Adipocyte (in vitro differentiated cells): ENCODE measurements around the gene CRYBB2.
"Not testable (repeated sequence)": the region's sequence is repeated elsewhere in the genome, so short reads cannot be mapped to it uniquely, and the experiment has no call there.

ENCODE experiments used
- DNase-seq: peaks from one replicate; pipeline ENCODE4 v3.0.0-alpha.2; 2015; ENCODE audit warnings: low read depth
- H3K27me3 ChIP-seq: replicated peaks from 2 replicates; pipeline ENCODE4 v1.7.0; 2013; ENCODE audit warnings: mild to moderate bottlenecking, low read length, moderate library complexity; ENCODE audit not compliant: control insufficient read depth, insufficient read depth
- H3K36me3 ChIP-seq: 2 replicates; pipeline ENCODE4 v1.7.0; 2013; ENCODE audit warnings: low read length, mild to moderate bottlenecking, moderate library complexity; ENCODE audit not compliant: control insufficient read depth, insufficient read depth, severe bottlenecking
- H3K4me1 ChIP-seq: 2 replicates; pipeline ENCODE4 v1.7.0; 2013; ENCODE audit warnings: mild to moderate bottlenecking, low read length, moderate library complexity; ENCODE audit not compliant: control insufficient read depth, insufficient read depth
- H3K4me3 ChIP-seq: 2 replicates; pipeline ENCODE4 v1.7.0; 2013; ENCODE audit warnings: mild to moderate bottlenecking, low read length, moderate library complexity
- H3K9ac ChIP-seq: 2 replicates; pipeline ENCODE4 v1.7.0; 2013; ENCODE audit warnings: mild to moderate bottlenecking, low read length, moderate library complexity
- H3K9me3 ChIP-seq: 2 replicates; pipeline ENCODE4 v1.7.0; 2013; ENCODE audit warnings: mild to moderate bottlenecking, low read length, moderate library complexity; ENCODE audit not compliant: control insufficient read depth

Gene CRYBB2

DNA sequence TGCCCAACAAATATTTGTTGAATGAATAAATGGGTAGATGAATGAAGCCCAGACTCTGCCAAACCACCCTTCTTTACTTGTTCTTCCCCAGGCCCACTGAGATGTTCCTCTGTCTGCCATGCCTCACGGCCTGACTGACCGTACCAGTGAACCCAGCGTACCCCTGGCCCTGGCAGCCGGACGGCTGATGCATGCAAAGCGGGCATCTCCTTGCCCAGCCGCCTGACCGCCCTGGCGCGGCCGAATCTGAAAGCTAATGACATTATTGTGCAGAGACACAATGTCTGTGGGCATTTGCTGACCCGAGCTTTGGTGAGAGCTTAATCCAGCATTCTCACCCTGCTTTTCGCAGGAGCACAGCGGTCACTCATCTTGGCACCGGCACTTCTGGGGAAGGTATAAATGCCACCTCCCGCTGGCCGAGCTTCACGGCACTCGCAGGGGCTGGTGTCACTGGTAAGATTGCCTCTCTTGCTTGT, at the start of gene CRYBB2:
CRYBB2 (plus strand) TSS at position 429 of the 479 bp plus-strand sequence. CDS start 1,791 bp downstream, outside the sequence.
- Histone ChIP-seq H3K9ac (no peak within 1 kb of the TSS), H3K9me3 (no peaks in the 10 kb centered on the region), H3K4me1 (no peaks in the 10 kb centered on the region), H3K36me3 (no peaks in the 10 kb centered on the region), H3K27me3 (peaks cover 46% of the 10 kb centered on the region), H3K4me3 (no peak within 1 kb of the TSS)
- no peak for DNase-seq

GRCh38 chr22:25170426-25170980, 48.9 kb upstream of the CRYBB2 start:
- Histone ChIP-seq H3K36me3 (peaks cover 8% of the 10 kb centered on the region), H3K9ac (no peak overlapping the region), H3K4me3 (no peak overlapping the region), H3K4me1 (no peaks in the 10 kb centered on the region), H3K27me3 (no peaks in the 10 kb centered on the region), H3K9me3 (no peaks in the 10 kb centered on the region)
- DNase-seq, result no peak

GRCh38 chr22:25172153-25172552, 47.3 kb upstream of the CRYBB2 start:
- peaks cover 8% of the 10 kb centered on the region for H3K36me3 ChIP-seq
- H3K9ac ChIP-seq, result no peak overlapping the region
- no peak for DNase-seq

GRCh38 chr22:25174156-25174887, 45.1 kb upstream of the CRYBB2 start:
- H3K9me3 ChIP-seq, result peaks cover 2% of the 10 kb centered on the region
- H3K36me3 ChIP-seq, result peaks cover 8% of the 10 kb centered on the region
- no peaks in the 10 kb centered on the region for H3K27me3 ChIP-seq
- H3K4me1 ChIP-seq, result no peaks in the 10 kb centered on the region
- no peak overlapping the region for H3K9ac ChIP-seq
- no peak for DNase-seq
- no peak overlapping the region for H3K4me3 ChIP-seq

More at GRCh38 chr22:25172153-25172552, 47.3 kb upstream of the CRYBB2 start:
- Histone ChIP-seq H3K4me1 (no peaks in the 10 kb centered on the region), H3K27me3 (no peaks in the 10 kb centered on the region), H3K4me3 (no peak overlapping the region), H3K9me3 (no peaks in the 10 kb centered on the region)

- Histone ChIP-seq H3K36me3 (peaks cover 8% of the 10 kb centered on the region), H3K4me3 (no peak overlapping the region), H3K27me3 (no peaks in the 10 kb centered on the region), H3K9ac (no peak overlapping the region), H3K4me1 (no peaks in the 10 kb centered on the region), H3K9me3 (peaks cover 9% of the 10 kb centered on the region)
- DNase-seq, result no peak
Observed at GRCh38 chr22:25174888-25175411, 44.5 kb upstream of the CRYBB2 start.

- Histone ChIP-seq H3K9ac (no peak overlapping the region), H3K36me3 (peaks cover 8% of the 10 kb centered on the region), H3K27me3 (no peaks in the 10 kb centered on the region), H3K4me3 (no peak overlapping the region), H3K9me3 (peaks cover 16% of the 10 kb centered on the region), H3K4me1 (no peaks in the 10 kb centered on the region)
- DNase-seq, result no peak
Observed at GRCh38 chr22:25176175-25176574, 43.3 kb upstream of the CRYBB2 start.

DNA sequence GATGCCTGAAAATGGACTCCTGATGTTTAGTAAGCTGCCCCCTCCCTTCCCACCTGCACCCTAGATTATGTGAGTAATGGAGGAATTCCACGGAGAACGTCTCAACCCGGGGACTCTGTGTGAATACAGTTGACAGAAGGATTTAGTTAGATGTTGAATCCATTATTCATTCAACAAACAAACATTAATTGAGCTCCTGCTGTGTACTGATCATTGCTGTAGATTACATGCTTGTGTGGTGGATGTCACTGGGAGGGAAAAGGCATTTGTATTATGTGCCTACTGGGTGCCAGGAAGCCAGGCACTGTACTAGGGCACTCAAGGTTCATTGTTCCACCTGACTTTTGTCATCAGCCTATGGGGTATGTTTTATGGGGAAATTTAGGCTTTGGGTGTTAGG, 42.6 kb upstream of the CRYBB2 start:
- Histone ChIP-seq H3K27me3 (no peaks in the 10 kb centered on the region), H3K4me3 (no peak overlapping the region), H3K9ac (no peak overlapping the region), H3K4me1 (no peaks in the 10 kb centered on the region), H3K9me3 (peaks cover 16% of the 10 kb centered on the region), H3K36me3 (peaks cover 8% of the 10 kb centered on the region)
- DNase-seq, result no peak

- no peak for DNase-seq
- Histone ChIP-seq H3K9ac (no peak overlapping the region), H3K4me1 (no peaks in the 10 kb centered on the region), H3K4me3 (no peak overlapping the region), H3K9me3 (peaks cover 16% of the 10 kb centered on the region), H3K27me3 (no peaks in the 10 kb centered on the region), H3K36me3 (peaks cover 8% of the 10 kb centered on the region)
Observed at GRCh38 chr22:25177226-25177625, 42.2 kb upstream of the CRYBB2 start.

DNA sequence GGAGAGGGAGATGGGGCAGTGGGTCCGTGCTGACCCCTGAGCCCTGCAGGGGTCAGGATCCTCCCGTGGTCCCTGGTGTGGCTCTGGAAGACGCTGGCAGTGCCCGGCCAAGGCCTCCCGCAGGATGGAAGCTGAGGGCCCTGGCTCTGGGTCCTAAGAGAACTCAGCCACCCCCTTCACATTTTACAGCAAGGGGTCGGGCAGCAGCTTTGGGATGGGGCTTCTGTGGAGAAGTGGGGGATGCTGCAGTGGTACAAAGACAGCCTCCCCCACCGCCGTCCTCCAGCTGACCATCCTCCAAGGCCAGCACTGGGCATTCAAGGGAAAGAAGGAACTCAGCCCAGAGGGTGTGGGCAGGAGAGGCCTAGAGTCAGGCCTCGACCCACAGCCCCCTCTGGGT, 41.5 kb upstream of the CRYBB2 start:
- H3K4me1 ChIP-seq, result peaks cover 5% of the 10 kb centered on the region
- no peak overlapping the region for H3K4me3 ChIP-seq
- no peak overlapping the region for H3K9ac ChIP-seq
- H3K36me3 ChIP-seq, result peaks cover 8% of the 10 kb centered on the region
- H3K27me3 ChIP-seq, result no peaks in the 10 kb centered on the region
- no peak for DNase-seq
- H3K9me3 ChIP-seq, result peaks cover 16% of the 10 kb centered on the region

GRCh38 chr22:25178348-25178747, 41.1 kb upstream of the CRYBB2 start:
- H3K27me3 ChIP-seq, H3K36me3 ChIP-seq, H3K4me1 ChIP-seq, H3K4me3 ChIP-seq, DNase-seq, H3K9ac ChIP-seq: not testable (repeated sequence)
- peaks cover 16% of the 10 kb centered on the region for H3K9me3 ChIP-seq

DNA sequence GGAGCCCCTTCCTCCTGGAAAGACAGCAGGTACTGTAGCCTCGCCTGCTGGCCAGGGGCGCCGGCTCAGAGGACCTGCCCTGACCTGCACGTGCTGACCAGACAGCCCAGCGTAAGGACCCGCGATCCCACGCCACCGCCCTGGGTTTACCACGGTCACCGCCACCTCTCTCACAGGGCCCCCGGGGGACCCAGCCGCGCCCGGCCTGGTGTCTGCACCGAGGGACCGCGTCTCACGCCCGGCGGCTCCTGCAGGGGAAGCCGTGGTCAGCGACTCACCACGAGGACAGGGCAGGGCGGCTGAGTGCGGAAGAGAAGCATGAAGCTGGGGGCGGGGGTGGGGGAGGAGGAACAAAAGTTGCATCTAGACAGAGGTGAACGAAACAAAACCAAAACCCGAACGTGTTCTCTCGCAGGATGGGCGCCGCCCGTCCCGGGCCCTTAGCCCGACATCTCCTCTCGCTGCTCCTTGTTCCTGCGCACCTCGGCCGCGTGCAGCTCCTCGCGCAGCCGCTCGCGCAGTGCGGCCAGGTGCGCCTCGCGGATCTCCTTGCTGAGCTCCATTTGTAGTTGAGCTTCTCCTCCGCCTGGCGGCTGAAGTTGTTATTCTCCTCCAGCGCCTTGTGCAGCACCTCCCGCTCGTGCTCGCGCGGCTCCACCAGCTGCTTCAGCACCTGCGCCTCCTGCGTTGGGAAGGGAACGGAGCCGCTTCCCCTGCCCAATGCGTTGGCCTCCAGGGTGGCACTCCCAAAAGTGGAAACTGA, 40.4 kb upstream of the CRYBB2 start:
- not testable (repeated sequence) for DNase-seq, H3K27me3 ChIP-seq, H3K9ac ChIP-seq, H3K4me1 ChIP-seq, H3K36me3 ChIP-seq, H3K4me3 ChIP-seq
- peaks cover 16% of the 10 kb centered on the region for H3K9me3 ChIP-seq
